HG02885 (cell line): ENCODE data around the gene HBG1.

ENCODE experiments used
- ATAC-seq: cut with Tn5 transposase; IDR thresholded peaks from one replicate; pipeline ENCODE4 v1.9.1; 2021; ENCODE audit warnings: mild to moderate bottlenecking; ENCODE audit not compliant: unreplicated experiment, poor library complexity

Gene HBG1

DNA sequence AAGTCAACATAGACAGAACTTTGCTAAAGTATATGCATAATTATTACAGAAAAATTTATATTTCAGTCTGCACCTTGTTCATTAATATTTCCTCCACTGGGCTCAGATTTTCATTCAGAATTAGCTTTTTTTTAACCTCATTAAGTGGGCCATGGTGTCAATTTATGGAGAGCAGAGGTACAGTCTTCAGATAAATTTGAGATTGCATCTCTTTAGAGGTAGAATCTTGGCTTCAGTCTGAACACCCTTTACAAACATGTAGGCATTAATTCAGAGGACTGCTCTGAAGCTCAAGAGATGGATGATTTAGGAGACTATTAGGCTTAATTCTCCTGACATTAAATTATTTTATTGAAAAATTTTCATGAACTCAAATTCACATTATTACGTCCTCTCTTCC, 19.4 kb downstream of the HBG1 start:
- ATAC-seq, result no peak

DNA sequence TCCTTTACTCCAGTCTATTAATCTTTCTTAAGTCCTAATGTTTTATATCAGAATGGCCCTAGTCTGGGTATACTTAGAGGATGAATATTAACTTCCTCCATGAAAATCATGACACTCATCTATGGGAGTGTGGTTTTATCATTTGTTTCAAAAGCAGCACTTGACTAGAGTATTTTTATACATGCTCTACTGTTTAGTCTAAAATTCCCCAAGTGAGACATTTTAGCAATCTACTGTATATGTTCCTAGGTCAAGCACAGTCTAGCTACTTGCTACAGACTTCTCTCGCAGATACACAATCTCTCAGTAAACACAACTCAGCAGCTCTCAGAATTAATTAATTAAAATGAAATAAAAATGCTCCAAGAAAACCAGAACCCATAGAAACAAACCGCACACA, 19.9 kb downstream of the HBG1 start:
- ATAC-seq, result no peak

DNA sequence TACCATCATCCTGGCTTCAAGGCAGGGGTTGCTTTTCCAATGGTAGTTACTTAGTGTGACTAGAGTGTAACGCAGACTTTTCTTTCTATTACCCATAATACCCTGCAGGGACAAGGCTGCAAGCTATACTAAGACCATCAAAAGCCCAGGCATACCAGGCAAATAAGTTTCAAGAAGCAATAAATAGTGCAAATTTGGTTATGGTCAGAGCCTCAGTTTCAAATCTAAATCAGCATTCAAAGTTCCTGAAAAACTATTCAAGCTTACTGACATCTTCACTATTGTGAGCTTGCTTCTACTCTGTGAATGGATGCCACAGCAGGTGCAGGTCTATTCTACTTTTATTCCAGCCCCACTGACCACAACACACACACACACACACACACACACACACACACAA, 20.3 kb downstream of the HBG1 start:
- ATAC-seq, result no peak

DNA sequence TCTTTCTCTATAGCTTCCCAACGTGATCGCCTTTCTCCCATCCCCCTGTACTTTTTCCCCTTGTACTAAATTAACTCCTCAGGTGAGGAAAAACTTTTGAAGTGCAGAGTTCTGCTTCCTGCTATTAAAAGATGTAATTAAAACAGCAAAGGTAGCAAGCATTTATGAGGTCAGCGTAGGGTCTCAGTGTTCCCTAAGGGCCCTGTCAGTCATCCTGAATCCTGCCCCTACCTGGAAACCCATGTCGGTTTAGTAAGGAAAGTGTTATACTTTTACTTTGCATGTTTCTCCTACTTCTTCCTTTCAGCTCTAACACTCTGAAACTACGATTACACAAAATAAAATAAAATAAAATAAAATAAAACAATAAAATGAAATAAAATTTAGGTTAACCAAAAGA, 21.5 kb downstream of the HBG1 start:
- no peak for ATAC-seq

DNA sequence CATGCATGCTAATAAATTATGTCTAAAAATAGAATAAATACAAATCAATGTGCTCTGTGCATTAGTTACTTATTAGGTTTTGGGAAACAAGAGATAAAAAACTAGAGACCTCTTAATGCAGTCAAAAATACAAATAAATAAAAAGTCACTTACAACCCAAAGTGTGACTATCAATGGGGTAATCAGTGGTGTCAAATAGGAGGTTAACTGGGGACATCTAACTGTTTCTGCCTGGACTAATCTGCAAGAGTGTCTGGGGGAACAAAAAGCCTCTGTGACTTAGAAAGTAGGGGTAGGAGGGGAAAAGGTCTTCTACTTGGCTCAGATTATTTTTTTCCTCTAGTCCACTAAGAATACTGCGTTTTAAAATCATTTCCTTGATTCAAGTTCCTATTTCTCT, 22.0 kb downstream of the HBG1 start:
- no peak for ATAC-seq

DNA sequence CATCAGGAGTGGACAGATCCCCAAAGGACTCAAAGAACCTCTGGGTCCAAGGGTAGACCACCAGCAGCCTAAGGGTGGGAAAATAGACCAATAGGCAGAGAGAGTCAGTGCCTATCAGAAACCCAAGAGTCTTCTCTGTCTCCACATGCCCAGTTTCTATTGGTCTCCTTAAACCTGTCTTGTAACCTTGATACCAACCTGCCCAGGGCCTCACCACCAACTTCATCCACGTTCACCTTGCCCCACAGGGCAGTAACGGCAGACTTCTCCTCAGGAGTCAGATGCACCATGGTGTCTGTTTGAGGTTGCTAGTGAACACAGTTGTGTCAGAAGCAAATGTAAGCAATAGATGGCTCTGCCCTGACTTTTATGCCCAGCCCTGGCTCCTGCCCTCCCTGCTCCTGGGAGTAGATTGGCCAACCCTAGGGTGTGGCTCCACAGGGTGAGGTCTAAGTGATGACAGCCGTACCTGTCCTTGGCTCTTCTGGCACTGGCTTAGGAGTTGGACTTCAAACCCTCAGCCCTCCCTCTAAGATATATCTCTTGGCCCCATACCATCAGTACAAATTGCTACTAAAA, 22.8 kb downstream of the HBG1 start, which contains the start of gene HBB:
Gene HBB (minus strand): TSS at position 340 of the 579 bp plus-strand sequence. CDS start 50 bp downstream, at position 290.
- ATAC-seq, result no peak

DNA sequence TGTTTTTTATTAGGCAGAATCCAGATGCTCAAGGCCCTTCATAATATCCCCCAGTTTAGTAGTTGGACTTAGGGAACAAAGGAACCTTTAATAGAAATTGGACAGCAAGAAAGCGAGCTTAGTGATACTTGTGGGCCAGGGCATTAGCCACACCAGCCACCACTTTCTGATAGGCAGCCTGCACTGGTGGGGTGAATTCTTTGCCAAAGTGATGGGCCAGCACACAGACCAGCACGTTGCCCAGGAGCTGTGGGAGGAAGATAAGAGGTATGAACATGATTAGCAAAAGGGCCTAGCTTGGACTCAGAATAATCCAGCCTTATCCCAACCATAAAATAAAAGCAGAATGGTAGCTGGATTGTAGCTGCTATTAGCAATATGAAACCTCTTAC, 24.2 kb downstream of the HBG1 start:
- no peak for ATAC-seq

DNA sequence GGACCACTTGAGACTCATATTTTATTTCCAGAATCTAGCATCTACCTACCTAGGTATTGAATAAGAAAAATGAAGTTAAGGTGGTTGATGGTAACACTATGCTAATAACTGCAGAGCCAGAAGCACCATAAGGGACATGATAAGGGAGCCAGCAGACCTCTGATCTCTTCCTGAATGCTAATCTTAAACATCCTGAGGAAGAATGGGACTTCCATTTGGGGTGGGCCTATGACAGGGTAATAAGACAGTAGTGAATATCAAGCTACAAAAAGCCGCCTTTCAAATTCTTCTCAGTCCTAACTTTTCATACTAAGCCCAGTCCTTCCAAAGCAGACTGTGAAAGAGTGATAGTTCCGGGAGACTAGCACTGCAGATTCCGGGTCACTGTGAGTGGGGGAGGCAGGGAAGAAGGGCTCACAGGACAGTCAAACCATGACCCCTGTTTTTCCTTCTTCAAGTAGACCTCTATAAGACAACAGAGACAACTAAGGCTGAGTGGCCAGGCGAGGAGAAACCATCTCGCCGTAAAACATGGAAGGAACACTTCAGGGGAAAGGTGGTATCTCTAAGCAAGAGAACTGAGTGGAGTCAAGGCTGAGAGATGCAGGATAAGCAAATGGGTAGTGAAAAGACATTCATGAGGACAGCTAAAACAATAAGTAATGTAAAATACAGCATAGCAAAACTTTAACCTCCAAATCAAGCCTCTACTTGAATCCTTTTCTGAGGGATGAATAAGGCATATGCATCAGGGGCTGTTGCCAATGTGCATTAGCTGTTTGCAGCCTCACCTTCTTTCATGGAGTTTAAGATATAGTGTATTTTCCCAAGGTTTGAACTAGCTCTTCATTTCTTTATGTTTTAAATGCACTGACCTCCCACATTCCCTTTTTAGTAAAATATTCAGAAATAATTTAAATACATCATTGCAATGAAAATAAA, 24.8 kb downstream of the HBG1 start:
- ATAC-seq, result no peak

DNA sequence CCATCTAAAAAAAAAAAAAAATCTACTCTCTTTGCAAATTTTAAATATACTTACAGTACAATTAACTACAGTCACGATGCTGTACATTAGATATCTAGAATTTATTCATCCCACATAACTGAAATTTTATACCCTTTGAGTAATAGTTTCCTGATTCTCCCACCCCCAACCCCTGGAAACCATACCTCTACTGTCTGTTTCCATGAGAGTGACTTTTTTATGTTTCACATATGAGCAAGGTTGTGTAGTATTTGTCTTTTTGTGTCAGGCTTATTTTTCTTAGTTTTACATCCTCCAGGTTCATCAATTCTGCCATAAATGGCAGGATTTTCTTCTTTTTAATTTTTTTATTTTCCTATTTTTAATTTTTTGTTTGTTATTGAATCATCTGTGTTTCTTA, 26.0 kb downstream of the HBG1 start:
- ATAC-seq, result no peak

DNA sequence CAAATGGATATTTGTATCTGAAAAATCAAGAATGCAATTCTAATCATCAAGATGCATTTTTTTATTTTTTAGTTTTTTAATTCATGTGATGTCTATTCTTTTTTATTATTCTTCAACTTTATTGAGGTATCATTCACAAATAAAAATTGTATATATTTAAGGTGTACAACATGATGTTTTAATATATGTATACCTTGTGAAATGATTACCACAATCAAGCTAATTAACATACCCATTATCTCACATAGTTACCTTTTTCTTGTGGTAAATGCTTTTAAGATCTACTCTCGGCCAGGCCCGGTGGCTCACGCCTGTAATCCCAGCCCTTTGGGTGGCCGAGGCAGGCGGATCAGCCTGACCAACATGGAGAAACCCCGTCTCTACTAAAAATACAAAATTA, 26.5 kb downstream of the HBG1 start:
- no peak for ATAC-seq

DNA sequence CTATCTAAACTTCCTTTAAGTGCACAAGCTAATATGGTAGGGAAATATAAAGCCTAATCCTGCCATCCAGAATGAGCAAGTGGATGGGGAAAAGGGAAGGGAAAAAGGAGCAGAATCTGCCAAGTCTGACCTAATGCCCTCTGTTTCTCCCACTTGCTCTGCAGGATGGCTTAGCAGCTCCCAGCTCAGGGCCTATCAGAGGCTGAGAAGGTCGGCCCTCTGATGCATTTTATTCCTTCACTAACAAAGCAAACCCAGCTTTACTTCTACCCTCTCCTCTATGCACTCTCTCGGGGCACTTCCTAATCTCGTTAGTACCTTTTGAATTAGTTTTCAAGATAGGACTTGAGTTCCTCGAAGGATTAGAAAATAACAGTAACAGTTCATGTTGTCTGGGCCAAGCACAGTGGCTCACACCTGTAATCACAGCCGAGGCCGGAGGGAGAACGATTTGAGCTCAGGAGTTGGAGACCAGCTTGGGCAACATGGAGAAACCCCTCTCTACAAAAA, 39.2 kb downstream of the HBG1 start:
- ATAC-seq, result no peak

DNA sequence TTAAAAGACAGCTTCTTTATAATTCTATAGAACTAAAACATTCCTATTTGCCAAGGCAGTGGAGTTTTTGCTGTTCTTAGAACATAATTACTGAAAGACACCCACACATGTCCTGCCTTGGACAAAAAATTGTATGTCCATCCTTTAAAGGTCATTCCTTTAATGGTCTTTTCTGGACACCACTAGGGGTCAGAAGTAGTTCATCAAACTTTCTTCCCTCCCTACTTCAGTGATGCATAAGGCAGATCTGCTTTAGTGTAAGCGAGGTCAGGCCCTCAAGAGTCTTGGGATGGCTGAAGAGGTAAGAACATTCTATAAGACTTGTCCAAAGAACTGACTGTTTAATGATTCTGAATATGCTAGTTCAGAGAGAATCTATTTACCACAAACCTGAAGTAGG, 44.9 kb downstream of the HBG1 start:
- peak; percentile 83 for ATAC-seq

DNA sequence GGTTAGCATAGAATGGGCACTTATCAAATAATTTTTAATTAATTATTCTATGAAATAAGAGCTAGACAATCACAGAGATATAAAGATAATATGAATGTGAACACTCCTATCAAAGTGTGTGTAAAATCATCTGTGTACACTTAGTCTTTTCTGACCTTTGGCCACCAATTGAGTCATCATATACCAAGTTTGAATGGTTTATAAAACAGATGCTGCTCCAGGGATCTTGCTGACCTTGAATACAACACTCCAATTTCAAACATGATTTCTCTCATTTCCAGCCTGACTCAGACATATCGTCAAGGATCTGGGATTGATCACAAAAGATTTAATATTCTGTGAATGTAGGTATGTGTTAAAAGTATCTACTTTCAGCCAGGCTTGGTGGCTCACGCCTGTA, 46.3 kb downstream of the HBG1 start:
- no peak for ATAC-seq

DNA sequence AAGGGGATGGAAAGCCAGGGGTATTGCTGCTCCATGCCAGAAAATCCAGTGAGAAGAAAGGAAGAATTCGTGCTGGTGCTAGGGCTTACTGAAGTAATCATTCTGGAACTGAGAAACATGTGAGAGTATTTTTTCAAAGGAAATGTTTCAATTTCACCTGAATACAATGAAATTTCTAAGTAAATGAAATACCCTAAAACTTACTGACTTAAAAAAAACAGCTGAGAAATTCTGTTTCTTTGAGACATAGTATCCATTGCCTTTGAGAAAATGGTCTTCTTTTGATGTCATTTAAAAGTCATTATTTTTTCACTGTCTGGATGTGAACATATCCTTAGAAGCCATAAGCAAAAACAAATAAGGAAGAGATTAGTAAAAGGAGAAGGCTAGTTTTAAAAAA, 49.1 kb downstream of the HBG1 start, which contains the start of gene OR51V1:
Gene OR51V1 (minus strand): TSS at position 101 of the 400 bp plus-strand sequence. CDS start 0 bp downstream, at position 101.
- ATAC-seq, result no peak

DNA sequence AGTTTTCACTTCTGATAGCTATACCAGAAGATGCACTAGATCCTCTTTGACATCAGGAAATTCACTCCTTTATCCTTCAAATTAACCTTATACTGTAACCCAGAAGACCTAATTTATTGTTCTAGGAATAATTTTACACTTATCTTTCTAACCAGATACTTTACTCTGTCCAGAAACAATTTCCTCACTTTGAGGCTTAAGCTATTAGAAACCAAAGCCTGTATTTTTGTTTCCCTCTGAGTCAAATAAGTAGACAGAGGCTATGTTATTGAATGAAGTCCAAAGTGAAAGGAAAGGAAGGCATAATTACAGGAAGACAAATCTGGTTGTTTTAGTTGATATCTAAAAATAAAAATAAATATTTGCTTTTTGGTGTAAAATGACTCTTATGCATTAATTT, 51.4 kb downstream of the HBG1 start:
- ATAC-seq, result no peak
